Upper lobe of right lung (tissue), 1 donor: ENCODE data around the gene GTF3C6. TPM values are rescaled to one million over a fixed set of nuclear protein-coding genes. Genes with fewer than 3 reads are reported as not detected.
"Not testable (repeated sequence)": the region's sequence is repeated elsewhere in the genome, so short reads cannot be mapped to it uniquely, and the experiment has no call there.

Experiments used
- ATAC-seq: fragments of 200-7000 bp; cut with Tn5 transposase; one replicate; pipeline ENCODE4 v1.9.1; 2020; ENCODE audit warnings: mild to moderate bottlenecking, moderate library complexity
- DNase-seq: peaks from one replicate; pipeline ENCODE4 v3.0.0-alpha.2; 2020
- H3K27ac ChIP-seq: fragments of 200-600 bp; one replicate; pipeline ENCODE4 v1.8.0; 2022
- H3K27me3 ChIP-seq: fragments of 200-600 bp; one replicate; pipeline ENCODE4 v1.8.0; 2022; ENCODE audit warnings: mild to moderate bottlenecking
- H3K36me3 ChIP-seq: fragments of 200-600 bp; one replicate; pipeline ENCODE4 v1.8.0; 2022
- H3K4me1 ChIP-seq: fragments of 200-600 bp; one replicate; pipeline ENCODE4 v1.8.0; 2022
- H3K4me3 ChIP-seq: fragments of 200-600 bp; one replicate; pipeline ENCODE4 v1.8.0; 2022; ENCODE audit warnings: mild to moderate bottlenecking
- H3K9me3 ChIP-seq: fragments of 200-600 bp; one replicate; pipeline ENCODE4 v1.8.0; 2022
- intact Hi-C: fragments of 100-400 bp; cut with DNase I; formaldehyde crosslinking; loops from one replicate; pipeline ENCODE4 v1.11.0; 2022
- total RNA-seq: library from RNA; stranded (reverse); fragmentation: NEBNext Ultra II Directional; extraction: Animal tissue kit (Norgen Biotek cat#: 25700); gene quantifications from one replicate; pipeline ENCODE4 v1.2.1, GENCODE V29; 2021
- TF ChIP-seq, protein P1 (sequence below): fragments of 200-600 bp; IDR thresholded peaks from one replicate; pipeline ENCODE4 v1.8.0; 2022; ENCODE audit warnings: antibody characterized with exemption
- donor health status: DM: no; HTN: yes; CAD: no; lungs with severe emphysema.

GTF3C6 gene
- total RNA-seq, 1 donor from 2014 or later: 47.5 TPM

DNA sequence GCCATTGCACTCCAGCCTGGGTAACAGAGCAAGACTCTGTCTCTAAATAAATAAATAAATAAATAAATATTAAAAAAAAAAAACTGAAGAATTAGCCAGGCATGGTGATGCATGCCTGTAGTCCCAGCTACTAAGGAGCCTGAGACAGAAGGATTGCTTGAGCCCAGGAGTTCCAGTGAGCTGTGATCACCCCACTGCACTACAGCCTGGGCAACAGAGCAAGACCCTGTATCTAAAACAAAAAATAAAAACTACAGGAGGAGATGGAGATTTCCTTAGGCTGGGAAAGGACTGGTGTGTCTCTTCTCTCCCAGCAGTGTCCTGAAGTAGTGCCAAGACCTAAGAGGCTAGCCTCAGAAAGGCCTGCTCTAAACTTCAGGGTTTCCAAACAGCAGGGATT is 8.1 kb upstream of the GTF3C6 start:
- Histone ChIP-seq H3K9me3 (no peaks in the 10 kb centered on the region), H3K27me3 (no peaks in the 10 kb centered on the region), H3K4me3 (no peak overlapping the region), H3K27ac (no peak overlapping the region), H3K36me3 (no peaks in the 10 kb centered on the region), H3K4me1 (no peaks in the 10 kb centered on the region)
- TF ChIP-seq, protein P1, sequence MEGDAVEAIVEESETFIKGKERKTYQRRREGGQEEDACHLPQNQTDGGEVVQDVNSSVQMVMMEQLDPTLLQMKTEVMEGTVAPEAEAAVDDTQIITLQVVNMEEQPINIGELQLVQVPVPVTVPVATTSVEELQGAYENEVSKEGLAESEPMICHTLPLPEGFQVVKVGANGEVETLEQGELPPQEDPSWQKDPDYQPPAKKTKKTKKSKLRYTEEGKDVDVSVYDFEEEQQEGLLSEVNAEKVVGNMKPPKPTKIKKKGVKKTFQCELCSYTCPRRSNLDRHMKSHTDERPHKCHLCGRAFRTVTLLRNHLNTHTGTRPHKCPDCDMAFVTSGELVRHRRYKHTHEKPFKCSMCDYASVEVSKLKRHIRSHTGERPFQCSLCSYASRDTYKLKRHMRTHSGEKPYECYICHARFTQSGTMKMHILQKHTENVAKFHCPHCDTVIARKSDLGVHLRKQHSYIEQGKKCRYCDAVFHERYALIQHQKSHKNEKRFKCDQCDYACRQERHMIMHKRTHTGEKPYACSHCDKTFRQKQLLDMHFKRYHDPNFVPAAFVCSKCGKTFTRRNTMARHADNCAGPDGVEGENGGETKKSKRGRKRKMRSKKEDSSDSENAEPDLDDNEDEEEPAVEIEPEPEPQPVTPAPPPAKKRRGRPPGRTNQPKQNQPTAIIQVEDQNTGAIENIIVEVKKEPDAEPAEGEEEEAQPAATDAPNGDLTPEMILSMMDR: no peak
- DNase-seq: no peak
- no peak for ATAC-seq
- intact Hi-C loops: loop anchor here (5.0 kb wide), 2 partner anchors 268 to 423 kb away; no protein-coding TSS in a partner anchor

DNA sequence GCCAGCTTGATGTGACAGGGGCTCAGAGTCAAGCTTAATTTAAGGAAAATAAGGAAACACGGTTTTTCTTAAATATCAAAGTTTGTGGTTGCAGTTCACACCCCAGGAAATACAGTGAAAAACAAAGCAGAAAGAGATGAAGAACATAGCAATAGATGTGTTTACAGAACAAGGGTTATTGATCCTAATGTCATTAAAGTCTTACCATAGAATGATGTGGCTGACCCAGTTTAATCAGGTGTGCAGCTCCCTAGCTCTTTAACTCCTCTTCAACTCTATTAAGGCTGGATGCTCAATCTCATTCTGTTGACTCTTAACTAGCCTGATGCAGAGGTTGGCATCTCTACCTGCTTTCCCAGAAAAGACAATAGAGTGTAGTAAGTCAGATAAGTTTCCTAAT is 7.5 kb upstream of the GTF3C6 start:
- DNase-seq (no peak), ATAC-seq (no peak)
- Histone ChIP-seq H3K27ac (no peak overlapping the region), H3K9me3 (no peaks in the 10 kb centered on the region), H3K27me3 (no peaks in the 10 kb centered on the region), H3K36me3 (no peaks in the 10 kb centered on the region), H3K4me1 (no peaks in the 10 kb centered on the region), H3K4me3 (no peak overlapping the region)
- TF ChIP-seq, protein P1: no peak
- intact Hi-C loops: loop anchor here (5.0 kb wide), 2 partner anchors 269 to 424 kb away; no protein-coding TSS in a partner anchor

DNA sequence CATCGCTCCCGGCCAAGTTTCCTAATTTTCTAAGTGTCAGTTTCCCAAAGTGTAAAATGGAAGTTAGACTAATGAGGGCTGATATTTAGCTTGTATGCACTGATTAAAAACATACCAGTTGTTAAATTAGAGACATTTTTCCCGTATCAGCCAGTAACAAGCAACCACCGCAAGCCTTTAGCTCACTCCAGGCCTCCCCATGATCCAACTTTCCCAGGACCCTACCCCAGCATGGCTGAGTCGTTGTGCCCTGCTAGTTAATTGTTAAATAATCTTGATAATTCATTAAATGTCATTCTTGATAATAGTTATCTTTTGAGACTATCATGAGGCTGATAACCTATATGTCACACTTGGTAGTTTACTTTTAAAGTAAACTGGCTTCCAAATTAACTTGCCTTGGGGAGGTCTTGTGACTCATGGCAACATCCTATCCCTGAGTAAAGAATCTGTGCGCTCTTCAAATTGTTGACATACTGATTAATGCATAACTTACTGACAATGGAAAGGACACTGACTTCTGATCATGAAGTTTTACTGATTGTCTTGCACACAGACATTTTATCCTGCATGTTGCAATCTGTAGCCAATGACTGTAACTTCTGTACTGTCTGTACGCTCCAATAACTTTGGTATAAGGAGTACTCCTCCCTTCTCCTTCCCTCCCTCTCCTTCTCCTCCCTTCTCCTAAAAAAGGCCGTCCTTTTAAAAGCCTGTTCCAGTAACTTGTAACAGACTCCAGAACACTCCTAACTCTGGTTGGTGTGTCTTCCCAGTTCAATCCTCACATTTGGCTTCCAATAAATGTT is 6.3 kb upstream of the GTF3C6 start:
- DNase-seq: no peak
- no peaks in the 10 kb centered on the region for H3K4me1 ChIP-seq
- H3K4me3 ChIP-seq: no peak overlapping the region
- no peak for ATAC-seq
- no peaks in the 10 kb centered on the region for H3K27me3 ChIP-seq
- TF ChIP-seq, protein P1: no peak
- H3K27ac ChIP-seq: no peak overlapping the region
- intact Hi-C loops: loop anchor here (5.0 kb wide), 2 partner anchors 270 to 425 kb away; no protein-coding TSS in a partner anchor
- no peaks in the 10 kb centered on the region for H3K36me3 ChIP-seq
- no peaks in the 10 kb centered on the region for H3K9me3 ChIP-seq

DNA sequence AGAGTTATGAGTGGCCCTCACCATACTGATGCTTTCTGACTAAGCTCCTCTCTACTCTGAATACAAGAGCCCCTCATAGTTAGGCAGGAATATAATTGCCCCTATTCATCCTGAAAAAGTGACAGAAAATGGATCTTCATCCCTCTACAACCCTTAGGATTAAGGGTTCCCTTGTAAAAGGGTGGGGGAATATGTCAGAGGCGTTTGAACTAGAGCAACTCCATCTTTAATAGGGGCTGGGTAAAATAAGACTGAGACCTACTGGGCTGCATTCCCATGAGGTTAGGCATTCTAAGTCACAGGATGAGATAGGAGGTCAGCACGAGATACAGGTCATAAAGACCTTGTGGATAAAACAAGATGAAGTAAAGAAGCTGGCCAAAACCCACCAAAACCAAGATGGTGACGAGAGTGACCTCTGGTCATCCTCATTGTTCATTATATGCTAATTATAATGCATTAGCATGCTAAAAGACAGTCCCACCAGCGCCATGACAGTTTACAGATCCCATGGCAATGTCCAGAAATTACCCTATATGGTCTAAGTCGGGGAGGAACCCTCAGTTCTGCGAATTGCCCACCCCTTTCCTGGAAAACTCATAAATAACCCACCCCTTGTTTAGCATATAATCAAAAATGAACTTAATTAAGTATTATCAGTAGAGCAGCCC is 4.7 kb upstream of the GTF3C6 start:
- no peak for ATAC-seq
- no peak for DNase-seq
- Histone ChIP-seq H3K9me3 (no peaks in the 10 kb centered on the region), H3K36me3 (no peaks in the 10 kb centered on the region), H3K4me1 (no peaks in the 10 kb centered on the region), H3K27ac (no peak overlapping the region), H3K4me3 (no peak overlapping the region), H3K27me3 (no peaks in the 10 kb centered on the region)
- intact Hi-C loops: loop anchor here (5.0 kb wide), 2 partner anchors 271 to 426 kb away; no protein-coding TSS in a partner anchor
- TF ChIP-seq, protein P1: no peak

DNA sequence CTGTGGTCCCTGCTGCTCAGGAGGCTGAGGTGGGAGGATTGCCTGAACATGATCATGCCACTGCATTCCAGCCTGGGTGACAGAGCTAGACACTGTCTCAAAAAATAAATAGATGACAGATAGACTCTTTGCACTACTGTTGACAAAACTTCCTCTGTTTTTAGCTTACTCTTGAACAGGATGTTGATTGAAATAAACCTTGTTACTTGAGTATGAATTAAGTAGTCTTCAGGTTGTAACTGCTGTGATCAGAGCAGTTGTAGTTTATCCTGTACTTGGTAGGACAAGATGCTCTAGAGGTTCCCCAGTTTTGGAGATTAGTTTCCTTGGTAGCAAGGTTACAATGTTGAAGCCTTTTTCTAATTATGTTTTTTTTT is 1.5 kb downstream of the GTF3C6 start:
- intact Hi-C loops: no loop called here
- Histone ChIP-seq H3K36me3 (peaks cover 39% of the 10 kb centered on the region), H3K9me3 (no peaks in the 10 kb centered on the region), H3K4me1 (peaks cover 8% of the 10 kb centered on the region), H3K4me3 (no peak overlapping the region), H3K27me3 (no peaks in the 10 kb centered on the region), H3K27ac (no peak overlapping the region)
- TF ChIP-seq, protein P1: no peak
- ATAC-seq: no peak
- DNase-seq: no peak

DNA sequence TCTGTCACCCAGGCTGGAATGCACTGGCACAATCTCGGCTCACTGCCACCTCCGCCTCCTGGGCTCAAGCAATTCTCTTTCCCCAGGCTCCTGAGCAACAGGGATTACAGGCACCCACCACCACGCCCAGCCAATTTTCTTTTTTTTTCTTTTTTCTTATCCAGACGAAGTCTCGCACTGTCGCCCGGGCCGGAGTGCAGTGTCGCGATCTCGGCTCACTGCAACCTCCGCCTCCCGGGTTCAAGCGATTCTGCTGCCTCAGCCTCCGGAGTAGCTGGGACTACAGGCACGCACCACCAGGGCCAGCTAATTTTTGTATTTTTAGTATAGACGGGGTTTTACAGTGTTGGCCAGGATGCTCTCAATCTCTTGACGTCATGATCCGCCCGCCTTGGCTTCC is 4.1 kb downstream of the GTF3C6 start:
- ATAC-seq, H3K4me1 ChIP-seq, H3K4me3 ChIP-seq, H3K27me3 ChIP-seq, H3K9me3 ChIP-seq, intact Hi-C loops, DNase-seq, H3K27ac ChIP-seq: not testable (repeated sequence)
- peaks cover 63% of the 10 kb centered on the region for H3K36me3 ChIP-seq
